GM12875 (cell line): ENCODE measurements around the gene BOC.

ENCODE experiments used
- H3K4me3 ChIP-seq: one replicate; pipeline ENCODE4 v1.5.1; 2011; ENCODE audit warnings: low read depth, low read length, control low read depth
- TF ChIP-seq, protein P1 (sequence below): IDR thresholded peaks from 2 replicates; pipeline ENCODE4 v1.5.1; 2011; ENCODE audit warnings: low read depth, mild to moderate bottlenecking, control low read depth, inconsistent platforms, low read length, moderate library complexity, borderline replicate concordance; ENCODE audit not compliant: insufficient read depth

Gene BOC

DNA sequence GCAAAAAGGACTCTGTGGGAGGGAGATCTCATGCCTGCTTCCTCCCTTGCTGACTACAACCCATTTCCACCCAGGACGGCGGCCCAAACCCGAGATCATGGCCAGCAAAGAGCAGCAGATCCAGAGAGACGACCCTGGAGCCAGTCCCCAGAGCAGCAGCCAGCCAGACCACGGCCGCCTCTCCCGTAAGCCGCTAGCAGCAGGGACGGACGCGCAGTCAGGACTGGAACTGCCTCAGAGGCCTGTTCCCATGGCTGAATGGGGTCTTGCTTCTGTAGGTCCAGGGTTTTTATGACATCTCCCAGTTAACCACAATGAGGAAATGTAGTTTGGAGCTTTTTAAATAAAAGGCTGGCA is 67.2 kb downstream of the BOC start:
- H3K4me3 ChIP-seq, result no peak overlapping the region
- TF ChIP-seq, protein P1, sequence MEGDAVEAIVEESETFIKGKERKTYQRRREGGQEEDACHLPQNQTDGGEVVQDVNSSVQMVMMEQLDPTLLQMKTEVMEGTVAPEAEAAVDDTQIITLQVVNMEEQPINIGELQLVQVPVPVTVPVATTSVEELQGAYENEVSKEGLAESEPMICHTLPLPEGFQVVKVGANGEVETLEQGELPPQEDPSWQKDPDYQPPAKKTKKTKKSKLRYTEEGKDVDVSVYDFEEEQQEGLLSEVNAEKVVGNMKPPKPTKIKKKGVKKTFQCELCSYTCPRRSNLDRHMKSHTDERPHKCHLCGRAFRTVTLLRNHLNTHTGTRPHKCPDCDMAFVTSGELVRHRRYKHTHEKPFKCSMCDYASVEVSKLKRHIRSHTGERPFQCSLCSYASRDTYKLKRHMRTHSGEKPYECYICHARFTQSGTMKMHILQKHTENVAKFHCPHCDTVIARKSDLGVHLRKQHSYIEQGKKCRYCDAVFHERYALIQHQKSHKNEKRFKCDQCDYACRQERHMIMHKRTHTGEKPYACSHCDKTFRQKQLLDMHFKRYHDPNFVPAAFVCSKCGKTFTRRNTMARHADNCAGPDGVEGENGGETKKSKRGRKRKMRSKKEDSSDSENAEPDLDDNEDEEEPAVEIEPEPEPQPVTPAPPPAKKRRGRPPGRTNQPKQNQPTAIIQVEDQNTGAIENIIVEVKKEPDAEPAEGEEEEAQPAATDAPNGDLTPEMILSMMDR, result no peak

- no peak overlapping the region for H3K4me3 ChIP-seq
- TF ChIP-seq, protein P1, result no peak
These were observed 68.3 kb downstream of the BOC start for GRCh38 chr3:113279686-113280085.

- TF ChIP-seq, protein P1, result no peak
These were observed 71.9 kb downstream of the BOC start for GRCh38 chr3:113283306-113283705.

GRCh38 chr3:113284453-113285050 is 73.2 kb downstream of the BOC start:
- TF ChIP-seq, protein P1, result no peak
- no peak overlapping the region for H3K4me3 ChIP-seq

More at GRCh38 chr3:113283306-113283705, 71.9 kb downstream of the BOC start:
- no peak overlapping the region for H3K4me3 ChIP-seq

DNA sequence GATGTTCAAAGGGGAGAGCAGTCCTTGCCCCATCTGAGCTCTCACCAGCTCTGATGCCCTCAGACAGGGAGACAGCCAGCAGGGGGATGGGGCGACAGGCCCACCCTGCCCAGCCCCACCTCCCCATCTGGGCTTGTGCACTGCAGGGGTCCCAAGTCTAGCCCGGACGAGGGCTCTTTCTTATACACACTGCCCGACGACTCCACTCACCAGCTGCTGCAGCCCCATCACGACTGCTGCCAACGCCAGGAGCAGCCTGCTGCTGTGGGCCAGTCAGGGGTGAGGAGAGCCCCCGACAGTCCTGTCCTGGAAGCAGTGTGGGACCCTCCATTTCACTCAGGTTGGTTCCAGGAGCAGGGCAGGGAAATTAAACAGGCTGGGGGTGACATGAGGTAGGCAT is 73.9 kb downstream of the BOC start:
- no peak overlapping the region for H3K4me3 ChIP-seq
- TF ChIP-seq, protein P1, result no peak

DNA sequence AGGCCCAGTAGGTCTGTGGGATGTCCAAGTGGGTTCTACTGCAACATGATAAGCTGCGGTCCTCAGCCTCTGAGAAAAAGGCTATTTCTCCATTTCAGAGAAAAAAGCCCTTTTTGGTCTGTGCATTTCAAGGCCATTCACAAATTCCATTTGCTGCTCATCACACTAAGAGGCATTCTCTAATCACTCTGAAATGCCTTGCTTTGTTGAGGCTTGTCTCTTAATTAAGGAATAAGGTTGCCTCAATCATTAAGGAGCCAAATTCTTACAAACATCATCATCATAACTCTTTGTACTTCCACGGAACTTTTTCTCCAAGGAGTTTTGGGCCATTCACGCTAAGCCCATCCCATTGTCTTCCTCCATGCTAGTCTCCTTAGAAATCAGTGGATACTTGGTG is 74.4 kb downstream of the BOC start:
- TF ChIP-seq, protein P1, result no peak

GRCh38 chr3:113286524-113286923 is 75.2 kb downstream of the BOC start:
- H3K4me3 ChIP-seq, result no peak overlapping the region
- TF ChIP-seq, protein P1, result no peak

More for the DNA sequence above, 74.4 kb downstream of the BOC start:
- H3K4me3 ChIP-seq, result no peak overlapping the region
